Fibroblast of lung (primary cell): ENCODE data around the gene NAA10. TPM values are rescaled to one million over a fixed set of nuclear protein-coding genes. Genes with fewer than 3 reads are reported as not detected.

Experiments
- DNase-seq, 2 donors: peaks; one replicate each; pipeline versions ENCODE4 v3.0.0 to v3.0.0-alpha.2; 2010; ENCODE audit warnings: low read depth in 2 of 2
- H2AFZ ChIP-seq: 2 replicates; pipeline ENCODE4 v1.5.1; 2012; ENCODE audit warnings: low read length, control low read depth, inconsistent platforms
- H3K27ac ChIP-seq: 2 replicates; pipeline ENCODE4 v1.5.1; 2011; ENCODE audit warnings: low read length, control low read depth; ENCODE audit not compliant: insufficient read depth
- H3K27me3 ChIP-seq: 2 replicates; pipeline ENCODE4 v1.5.1; 2011; ENCODE audit warnings: mild to moderate bottlenecking, low read length; ENCODE audit not compliant: control insufficient read depth, insufficient read depth
- H3K36me3 ChIP-seq: 2 replicates; pipeline ENCODE4 v1.5.1; 2011; ENCODE audit warnings: low read length; ENCODE audit not compliant: control insufficient read depth, insufficient read depth
- H3K4me1 ChIP-seq: 2 replicates; pipeline ENCODE4 v1.5.1; 2011; ENCODE audit warnings: low read length; ENCODE audit not compliant: control insufficient read depth, insufficient read depth; ENCODE audit errors: extremely low read depth
- H3K4me2 ChIP-seq: 2 replicates; pipeline ENCODE4 v1.5.1; 2011; ENCODE audit warnings: low read length, control low read depth; ENCODE audit not compliant: insufficient read depth; ENCODE audit errors: extremely low read depth
- H3K4me3 ChIP-seq, 4 experiments: fragments of 200-600 bp in 1 of 4; sonication (generic) in 1 of 4; replicated peaks in 1 of 4; 2 replicates each; pipeline ENCODE4 v1.5.1; 2011 to 2016; ENCODE audit warnings: low read length in 4 of 4, low read depth in 3 of 4, mild to moderate bottlenecking in 3 of 4, control low read depth in 2 of 4, inconsistent platforms in 1 of 4, mixed read lengths in 1 of 4; ENCODE audit not compliant: insufficient read depth in 1 of 4; ENCODE audit errors: control extremely low read depth in 1 of 4
- H3K79me2 ChIP-seq: 2 replicates; pipeline ENCODE4 v1.5.1; 2012; ENCODE audit warnings: mild to moderate bottlenecking, low read length, inconsistent platforms; ENCODE audit not compliant: control insufficient read depth, insufficient read depth
- H3K9ac ChIP-seq: 2 replicates; pipeline ENCODE4 v1.5.1; 2011; ENCODE audit warnings: mild to moderate bottlenecking, low read length, control low read depth; ENCODE audit not compliant: insufficient read depth
- H3K9me3 ChIP-seq: 2 replicates; pipeline ENCODE4 v1.5.1; 2012; ENCODE audit warnings: low read depth, low read length; ENCODE audit not compliant: control insufficient read depth, insufficient read depth
- H4K20me1 ChIP-seq: 2 replicates; pipeline ENCODE4 v1.5.1; 2011; ENCODE audit warnings: low read length; ENCODE audit not compliant: control insufficient read depth, insufficient read depth; ENCODE audit errors: extremely low read depth
- EZH2 ChIP-seq: IDR thresholded peaks from 2 replicates; pipeline ENCODE4 v1.5.1; 2012; ENCODE audit warnings: low read length, control low read depth, mild to moderate bottlenecking; ENCODE audit errors: missing control alignments
- polyA plus RNA-seq, 2 donors: library from polyadenylated mRNA; depleted of rRNA in 1 of 2; stranded (reverse) in 1 of 2; unstranded in 1 of 2; fragments of >200 nt; gene quantifications; 2 replicates each; pipeline ENCODE4 v1.2.1, GENCODE V29; 2011 to 2012; ENCODE audit warnings: missing spikeins in 1 of 2
- total RNA-seq: library from RNA; depleted of rRNA; stranded (reverse); fragments of >200 nt; gene quantifications from 2 replicates; pipeline ENCODE4 v1.2.1, GENCODE V29; 2014
- TF ChIP-seq, protein P1 (sequence below), 2 donors: IDR thresholded peaks in 1 of 2; conservative IDR thresholded peaks in 1 of 2; 1 replicate in 1 of 2; 2 replicates in 1 of 2; pipeline ENCODE4 v1.5.1; 2011 to 2012; ENCODE audit warnings: low read length in 2 of 2, control low read depth in 1 of 2, inconsistent platforms in 1 of 2, low read depth in 1 of 2, mild to moderate bottlenecking in 1 of 2

The NAA10 gene
- total and polyA plus RNA-seq, 2 donors (not counting 1 experiment from before 2014, with no cell fraction given) = 37.0 to 66.2 TPM

DNA sequence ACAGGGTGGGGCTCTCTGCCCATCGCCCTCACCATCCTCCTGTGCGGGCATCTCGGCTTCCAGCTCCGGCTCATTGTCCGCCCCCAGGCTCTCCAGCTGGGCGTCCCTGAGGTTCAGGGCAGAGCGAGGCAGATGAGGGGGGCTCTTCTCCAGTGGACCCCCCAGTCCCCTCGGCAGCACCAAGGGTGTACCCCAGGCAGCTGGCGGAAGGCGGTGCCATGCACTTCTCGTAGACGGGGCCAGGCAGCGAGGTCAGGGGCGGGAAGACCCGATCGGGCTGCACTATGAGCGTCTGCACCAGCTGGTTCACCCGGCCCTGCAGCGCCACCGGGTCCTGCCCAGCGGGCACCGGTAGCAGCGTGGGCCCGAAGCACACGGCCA, 24.9 kb downstream of the NAA10 start:
- TF ChIP-seq EZH2 = no peak
- TF ChIP-seq, protein P1, sequence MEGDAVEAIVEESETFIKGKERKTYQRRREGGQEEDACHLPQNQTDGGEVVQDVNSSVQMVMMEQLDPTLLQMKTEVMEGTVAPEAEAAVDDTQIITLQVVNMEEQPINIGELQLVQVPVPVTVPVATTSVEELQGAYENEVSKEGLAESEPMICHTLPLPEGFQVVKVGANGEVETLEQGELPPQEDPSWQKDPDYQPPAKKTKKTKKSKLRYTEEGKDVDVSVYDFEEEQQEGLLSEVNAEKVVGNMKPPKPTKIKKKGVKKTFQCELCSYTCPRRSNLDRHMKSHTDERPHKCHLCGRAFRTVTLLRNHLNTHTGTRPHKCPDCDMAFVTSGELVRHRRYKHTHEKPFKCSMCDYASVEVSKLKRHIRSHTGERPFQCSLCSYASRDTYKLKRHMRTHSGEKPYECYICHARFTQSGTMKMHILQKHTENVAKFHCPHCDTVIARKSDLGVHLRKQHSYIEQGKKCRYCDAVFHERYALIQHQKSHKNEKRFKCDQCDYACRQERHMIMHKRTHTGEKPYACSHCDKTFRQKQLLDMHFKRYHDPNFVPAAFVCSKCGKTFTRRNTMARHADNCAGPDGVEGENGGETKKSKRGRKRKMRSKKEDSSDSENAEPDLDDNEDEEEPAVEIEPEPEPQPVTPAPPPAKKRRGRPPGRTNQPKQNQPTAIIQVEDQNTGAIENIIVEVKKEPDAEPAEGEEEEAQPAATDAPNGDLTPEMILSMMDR (conservative IDR thresholded peaks at IDR 0.05 in 1 of 2, IDR thresholded peaks at IDR 0.05 in 1 of 2; ENCODE audit: low read depth in 1 of 2, low read length in 2 of 2) = no peak
- no peak overlapping the region for H2AFZ ChIP-seq
- H3K9ac ChIP-seq = no peak overlapping the region
- no peak for DNase-seq
- no peak overlapping the region for H3K4me3 ChIP-seq
- H3K4me1 ChIP-seq = no peaks in the 10 kb centered on the region
- no peaks in the 10 kb centered on the region for H4K20me1 ChIP-seq
- H3K79me2 ChIP-seq = no peaks in the 10 kb centered on the region
- no peak overlapping the region for H3K27ac ChIP-seq
- no peaks in the 10 kb centered on the region for H3K27me3 ChIP-seq
- H3K36me3 ChIP-seq = no peaks in the 10 kb centered on the region
- H3K4me2 ChIP-seq = no peak overlapping the region
- H3K9me3 ChIP-seq = no peaks in the 10 kb centered on the region

DNA sequence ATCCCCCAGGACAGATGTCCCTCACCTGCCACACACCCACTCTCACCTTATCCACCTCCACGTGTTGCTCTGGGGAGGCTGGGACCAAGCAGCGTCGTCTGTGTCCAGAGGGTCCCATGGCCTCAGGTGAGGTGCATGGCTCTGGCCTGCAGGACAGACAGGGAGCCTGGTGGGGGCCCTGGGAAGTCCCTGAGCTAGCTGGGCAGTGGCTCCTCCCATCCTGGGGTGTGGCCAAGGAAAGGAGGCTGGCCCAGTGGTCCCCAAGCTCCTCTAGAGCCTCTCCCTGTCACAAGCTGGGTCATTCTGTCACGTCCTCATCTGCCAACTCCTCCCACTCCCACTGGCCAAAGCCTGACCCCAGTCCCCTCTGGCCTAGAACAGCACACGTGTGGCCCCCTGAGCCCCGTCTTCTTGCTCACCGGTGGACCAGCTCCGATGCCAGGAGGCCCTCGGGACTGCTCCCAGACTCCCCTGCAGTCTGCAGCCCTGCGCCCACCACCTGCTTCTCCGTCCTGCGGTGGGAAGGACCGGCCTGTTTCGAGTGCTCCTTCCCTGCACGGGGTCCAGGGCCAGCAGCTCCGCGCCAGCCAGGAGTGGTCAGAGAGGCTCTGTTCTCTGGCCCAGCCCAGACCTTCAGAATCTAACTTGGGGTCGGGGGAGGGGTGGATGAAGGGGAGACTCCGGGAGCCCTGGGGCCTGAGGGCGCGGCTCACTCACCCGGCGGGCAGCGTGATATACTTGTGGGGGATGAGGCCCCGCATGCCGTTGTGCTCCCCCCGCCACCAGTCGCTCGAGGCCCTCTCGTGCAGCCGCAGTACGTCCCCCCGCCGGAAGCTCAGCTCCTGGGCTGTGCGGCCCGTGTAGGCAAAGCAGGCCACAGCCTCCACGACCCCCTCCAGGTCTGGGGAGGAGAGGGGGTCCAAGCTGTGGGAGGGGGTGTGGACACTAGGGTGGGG, 25.5 kb downstream of the NAA10 start:
- H3K36me3 ChIP-seq = no peaks in the 10 kb centered on the region
- no peaks in the 10 kb centered on the region for H3K79me2 ChIP-seq
- no peak overlapping the region for H3K27ac ChIP-seq
- H3K9me3 ChIP-seq = no peaks in the 10 kb centered on the region
- DNase-seq = no peak
- no peak overlapping the region for H2AFZ ChIP-seq
- no peak overlapping the region for H3K4me2 ChIP-seq
- no peaks in the 10 kb centered on the region for H3K27me3 ChIP-seq
- no peak overlapping the region for H3K9ac ChIP-seq
- H4K20me1 ChIP-seq = no peaks in the 10 kb centered on the region
- no peaks in the 10 kb centered on the region for H3K4me1 ChIP-seq
- no peak overlapping the region for H3K4me3 ChIP-seq
- TF ChIP-seq, protein P1 (conservative IDR thresholded peaks at IDR 0.05 in 1 of 2, IDR thresholded peaks at IDR 0.05 in 1 of 2; ENCODE audit: low read depth in 1 of 2, low read length in 2 of 2) = no peak
- no peak for TF ChIP-seq EZH2

DNA sequence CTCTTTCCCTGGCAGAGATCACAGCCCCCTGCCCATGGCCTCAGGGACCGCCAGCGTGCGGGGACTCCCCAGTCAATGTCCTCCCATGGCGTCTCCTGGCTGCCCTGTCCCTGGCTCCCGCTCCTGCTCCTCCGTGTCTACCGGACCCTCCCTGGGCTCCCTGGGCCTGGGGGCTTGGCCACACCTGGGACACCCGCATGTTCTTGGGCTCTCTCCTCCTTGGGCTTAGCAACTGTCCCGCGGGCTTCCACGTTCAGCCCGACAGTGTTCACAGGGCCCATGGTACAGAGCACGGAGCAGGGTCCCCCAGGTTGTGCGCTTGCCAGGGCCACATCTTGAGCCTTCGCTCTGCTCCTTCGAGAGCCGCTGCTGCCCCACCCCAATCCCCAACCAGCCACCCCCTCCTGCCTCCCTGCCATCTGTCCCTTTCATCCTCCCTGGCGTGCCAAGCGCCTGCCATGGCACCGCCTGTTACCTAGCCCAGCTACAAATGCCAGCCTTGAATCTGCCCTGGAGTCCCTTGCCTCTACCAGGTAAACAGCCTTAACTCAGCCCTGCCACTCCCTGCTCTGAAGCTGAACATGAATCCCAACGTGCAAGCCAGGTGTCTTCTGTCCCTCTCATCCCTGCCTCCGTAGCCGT, 26.5 kb downstream of the NAA10 start:
- Histone ChIP-seq H2AFZ (no peak overlapping the region), H3K4me3 (no peak overlapping the region), H3K4me2 (no peak overlapping the region), H3K9me3 (no peaks in the 10 kb centered on the region), H3K27me3 (no peaks in the 10 kb centered on the region), H3K36me3 (no peaks in the 10 kb centered on the region), H3K4me1 (no peaks in the 10 kb centered on the region), H3K9ac (no peak overlapping the region), H4K20me1 (no peaks in the 10 kb centered on the region), H3K79me2 (no peaks in the 10 kb centered on the region), H3K27ac (no peak overlapping the region)
- DNase-seq = no peak
- TF ChIP-seq EZH2 = no peak
- TF ChIP-seq, protein P1 (conservative IDR thresholded peaks at IDR 0.05 in 1 of 2, IDR thresholded peaks at IDR 0.05 in 1 of 2; ENCODE audit: low read depth in 1 of 2, low read length in 2 of 2) = no peak
